Activated CD8-positive, alpha-beta memory T cell treated with anti-CD3 and anti-CD28 coated beads for 36 hours (primary cell): ENCODE data around the gene ZNF445. TPM values are rescaled to one million over a fixed set of nuclear protein-coding genes. Genes with fewer than 3 reads are reported as not detected.
"Not testable (repeated sequence)": the region's sequence is repeated elsewhere in the genome, so short reads cannot be mapped to it uniquely, and the experiment has no call there.

ENCODE experiments used
- CTCF ChIA-PET: fragments of 350-600 bp; sonication (Branson Sonifier 250); formaldehyde crosslinking; loops from one replicate; lab custom pipeline; 2021; ENCODE audit warnings: antibody characterized with exemption; lab: Charles Lee
- POLR2A ChIA-PET: fragments of 350-600 bp; sonication (Branson Sonifier 250); formaldehyde crosslinking; loops from one replicate; lab custom pipeline; 2021; ENCODE audit warnings: antibody characterized with exemption; lab: Charles Lee
- total RNA-seq, 2 experiments: library from RNA; stranded (reverse); gene quantifications; one replicate each; pipeline ENCODE4 v1.2.3, GENCODE V29; 2021

Gene ZNF445
- total RNA-seq, 2 experiments from 2014 or later: 14.1 to 14.4 TPM

DNA sequence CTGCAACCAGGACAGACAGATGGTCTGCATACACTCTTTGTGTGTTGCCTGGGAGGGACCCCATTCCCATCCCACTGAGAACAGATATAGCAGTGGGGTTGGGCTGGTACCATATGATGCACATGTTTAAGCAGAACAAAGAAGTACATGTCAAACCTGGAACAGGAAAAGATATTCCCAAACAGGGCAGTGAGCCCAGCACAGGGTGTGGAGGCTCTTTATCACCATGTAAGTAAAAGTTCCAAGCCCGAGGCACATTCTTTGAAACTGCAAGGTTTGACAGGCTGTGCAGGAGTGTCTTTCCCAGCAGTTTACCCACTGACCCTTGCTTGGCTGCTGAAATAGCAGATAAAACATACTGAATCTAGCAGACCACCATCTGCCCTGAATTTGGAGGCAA, 5.3 kb upstream of the ZNF445 start:
- ChIA-PET POLR2A (no interaction called here), CTCF (no interaction called here)

DNA sequence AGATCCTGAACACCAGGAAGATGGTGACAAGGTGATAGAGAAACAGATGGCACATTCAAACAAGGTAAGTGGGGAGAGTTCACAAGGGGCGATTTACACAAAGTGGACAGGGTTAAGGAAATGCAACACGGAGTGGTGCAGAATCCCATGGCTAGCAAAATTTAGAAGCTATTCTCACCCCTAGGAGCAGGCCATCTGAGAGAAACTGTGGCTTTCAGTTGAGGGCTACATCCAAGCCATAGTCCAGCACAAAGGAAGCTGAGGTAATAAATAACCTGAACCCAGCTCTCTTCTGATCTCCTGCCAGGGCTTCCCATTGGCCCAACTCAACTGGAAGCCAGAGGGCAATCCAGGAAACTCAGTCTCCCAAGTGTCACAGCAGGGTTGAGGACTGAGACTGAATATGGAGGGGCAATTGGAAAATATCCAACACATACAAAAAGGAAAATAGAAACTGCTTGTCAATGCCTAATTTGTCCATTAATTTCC, 1.2 kb upstream of the ZNF445 start:
- ChIA-PET CTCF (interaction anchor here (1.3 kb wide), 1 partner anchor 22 kb away, joined by 3 read pairs; no protein-coding TSS in a partner anchor), POLR2A (interaction anchor here (1.1 kb wide), 1 partner anchor 32 kb away, joined by 3 read pairs; no protein-coding TSS in a partner anchor)

- POLR2A ChIA-PET: interaction anchor here (1.1 kb wide), 1 partner anchor 32 kb away, joined by 3 read pairs; no protein-coding TSS in a partner anchor
- CTCF ChIA-PET: interaction anchor here (0.9 to 1.3 kb wide), 3 partner anchors 21 to 140 kb away, joined by 3 to 4 read pairs (median 3); partner anchors contain the start of gene TCAIM
These were observed 592 bp upstream of the ZNF445 start for GRCh38 chr3:44478055-44478468.

DNA sequence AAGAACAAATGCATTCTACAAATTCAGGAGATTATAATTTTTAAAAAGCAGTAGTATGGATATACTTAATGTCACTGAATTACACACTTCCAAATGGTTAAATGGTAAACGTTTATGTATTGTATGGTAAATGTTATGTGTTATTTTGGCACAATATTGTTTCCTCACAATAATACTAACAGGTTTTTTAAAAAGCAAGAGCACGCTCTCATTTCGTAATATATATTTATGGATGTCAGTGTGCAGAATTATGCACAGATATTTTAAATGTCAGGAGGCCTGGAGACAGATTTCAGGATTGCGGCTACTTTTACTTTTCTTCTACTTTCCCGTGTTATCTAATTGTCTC, 533 bp downstream of the ZNF445 start:
- ChIA-PET POLR2A (interaction anchor here (0.5 kb wide), 1 partner anchor 133 kb away, joined by 4 read pairs; no protein-coding TSS in a partner anchor), CTCF (no interaction called here)

GRCh38 chr3:44476181-44476611, 1.3 kb downstream of the ZNF445 start:
- ChIA-PET CTCF (no interaction called here), POLR2A (no interaction called here)

- CTCF ChIA-PET, POLR2A ChIA-PET: not testable (repeated sequence)
These were observed 2.6 kb downstream of the ZNF445 start for GRCh38 chr3:44474886-44475285.

GRCh38 chr3:44470430-44470829, 7.0 kb downstream of the ZNF445 start:
- ChIA-PET CTCF (no interaction called here), POLR2A (no interaction called here)

DNA sequence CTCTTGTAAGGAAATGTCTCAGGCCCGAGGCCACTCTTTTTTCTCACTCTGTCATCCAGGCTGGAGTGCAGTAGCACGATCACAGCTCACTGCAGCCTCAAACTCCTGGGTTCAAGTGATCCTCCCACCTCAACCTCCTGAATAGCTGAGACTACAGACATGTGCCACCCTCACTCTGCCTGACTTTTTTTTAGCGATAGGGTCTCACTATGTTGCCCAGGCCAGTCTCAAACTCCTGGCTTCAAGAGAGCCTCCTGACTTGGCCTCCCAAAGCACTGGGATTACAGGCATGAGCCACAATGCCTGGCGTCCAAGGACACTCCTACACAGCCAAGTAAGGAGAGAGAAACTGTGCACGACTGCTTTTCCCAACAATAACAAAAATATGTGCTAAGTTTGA, 7.6 kb downstream of the ZNF445 start:
- ChIA-PET POLR2A (no interaction called here), CTCF (no interaction called here)

GRCh38 chr3:44468572-44469520, 8.6 kb downstream of the ZNF445 start:
- POLR2A ChIA-PET: no interaction called here
- CTCF ChIA-PET: interaction anchor here (0.7 kb wide), 1 partner anchor 29 kb away, joined by 3 read pairs; no protein-coding TSS in a partner anchor

- POLR2A ChIA-PET: not testable (repeated sequence)
- CTCF ChIA-PET: interaction anchor here (0.7 kb wide), 1 partner anchor 29 kb away, joined by 3 read pairs; no protein-coding TSS in a partner anchor
These were observed 9.4 kb downstream of the ZNF445 start for GRCh38 chr3:44468099-44468537.

DNA sequence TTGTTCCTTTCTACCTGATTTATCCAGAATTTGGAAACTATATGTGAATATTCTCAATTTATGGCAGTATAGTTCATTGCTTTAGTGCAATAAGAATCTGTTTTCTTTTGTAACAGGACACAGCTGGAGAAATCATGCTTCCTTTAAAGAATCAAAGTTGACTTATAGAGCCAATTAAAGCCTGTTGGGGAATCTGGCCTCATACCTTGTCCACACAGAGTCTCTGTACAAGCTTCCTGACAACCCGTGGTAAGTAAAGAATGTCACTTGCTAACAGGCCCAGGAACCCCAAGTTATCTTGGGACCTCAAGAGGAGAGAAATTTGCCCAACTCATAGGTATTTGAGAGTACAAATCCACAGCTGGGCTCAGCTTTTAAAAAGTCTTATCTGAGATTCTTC, 10.2 kb downstream of the ZNF445 start:
- POLR2A ChIA-PET: no interaction called here
- CTCF ChIA-PET: no interaction called here

DNA sequence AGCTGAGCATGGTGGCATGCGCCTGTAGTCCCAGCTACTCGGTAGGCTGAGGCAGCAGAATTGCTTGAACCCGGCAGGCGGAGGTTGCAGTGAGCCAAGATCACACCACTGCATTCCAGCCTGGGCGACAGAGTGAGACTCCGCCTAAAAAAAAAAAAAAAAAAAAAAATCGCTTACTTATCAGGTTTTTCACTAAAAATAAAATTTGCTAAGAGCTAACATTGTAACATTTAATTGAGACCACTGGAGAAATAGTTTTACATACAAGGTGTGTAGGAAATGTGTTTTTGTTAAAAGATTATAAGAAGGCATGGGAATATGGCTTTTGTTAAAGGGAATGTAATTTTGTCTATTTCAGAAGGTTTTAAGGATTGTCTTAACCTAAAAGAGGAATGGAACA, 12.6 kb downstream of the ZNF445 start:
- POLR2A ChIA-PET, CTCF ChIA-PET: not testable (repeated sequence)

- POLR2A ChIA-PET: no interaction called here
- CTCF ChIA-PET: no interaction called here
These were observed 13.0 kb downstream of the ZNF445 start for GRCh38 chr3:44464509-44464908.

DNA sequence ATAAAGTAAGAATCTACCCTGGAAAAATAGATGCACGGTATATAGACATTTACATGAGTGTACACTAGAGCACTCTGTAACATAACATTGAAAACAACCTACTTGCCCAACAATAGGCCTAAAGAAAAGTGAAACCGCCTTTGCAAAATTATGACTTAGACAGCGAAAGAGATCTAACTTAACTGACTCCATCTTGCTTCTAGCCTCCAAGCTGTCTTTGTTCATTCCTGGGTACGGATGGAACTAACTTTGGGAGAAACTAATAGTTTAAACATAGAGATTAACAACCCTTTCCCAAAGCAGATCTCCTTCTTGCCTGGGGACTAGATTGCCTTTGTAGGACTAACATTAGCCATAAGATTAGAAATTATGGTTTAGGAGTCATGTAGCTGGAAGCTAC, 17.4 kb downstream of the ZNF445 start:
- POLR2A ChIA-PET, CTCF ChIA-PET: not testable (repeated sequence)

DNA sequence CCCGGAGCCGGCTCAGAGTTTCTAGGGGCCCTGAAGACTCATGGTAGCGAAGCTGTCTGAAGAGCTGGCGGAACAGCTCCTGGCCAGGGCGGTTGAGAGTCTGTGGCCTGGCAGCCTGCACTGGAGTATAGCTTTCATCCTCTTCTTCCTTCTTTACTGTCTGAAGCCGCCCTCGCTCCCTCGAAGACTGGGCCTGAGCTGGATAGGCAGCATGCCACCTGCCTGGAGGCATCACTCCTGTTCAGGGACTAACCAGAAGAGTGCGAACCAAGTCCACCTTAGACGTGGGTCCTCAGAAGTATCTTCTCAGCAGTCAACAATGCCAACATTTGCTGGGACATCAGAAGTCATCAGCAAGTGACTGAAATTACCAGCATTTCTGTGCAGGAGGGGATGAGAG, 22.2 kb downstream of the ZNF445 start:
- ChIA-PET CTCF (no interaction called here), POLR2A (no interaction called here)

DNA sequence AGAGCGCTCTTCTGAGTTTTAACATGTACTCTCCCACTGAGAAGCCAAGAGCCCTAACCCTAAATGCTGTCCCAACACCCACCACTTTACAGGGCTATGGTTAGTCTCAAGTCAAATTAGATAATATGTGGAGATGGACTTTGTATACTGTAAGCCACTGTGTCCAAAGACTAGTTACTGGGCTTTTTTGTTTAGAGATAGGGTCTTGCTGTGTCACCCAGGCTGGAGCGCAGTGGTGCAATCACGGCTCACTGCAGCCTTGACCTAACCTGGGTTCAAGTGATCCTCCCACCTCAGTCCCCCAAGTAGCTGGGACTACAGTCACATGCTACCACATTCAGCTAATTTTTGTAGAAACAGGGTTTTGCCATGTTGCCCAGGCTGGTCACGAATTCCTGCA, 23.2 kb downstream of the ZNF445 start:
- CTCF ChIA-PET: no interaction called here

GRCh38 chr3:44451441-44451840, 26.0 kb downstream of the ZNF445 start:
- CTCF ChIA-PET: no interaction called here

More for the DNA sequence above, 23.2 kb downstream of the ZNF445 start:
- POLR2A ChIA-PET: no interaction called here

GRCh38 chr3:44446929-44447328, 30.5 kb downstream of the ZNF445 start:
- CTCF ChIA-PET: no interaction called here

More at GRCh38 chr3:44451441-44451840, 26.0 kb downstream of the ZNF445 start:
- POLR2A ChIA-PET: no interaction called here

GRCh38 chr3:44445786-44446185, 31.7 kb downstream of the ZNF445 start:
- POLR2A ChIA-PET: no interaction called here
- CTCF ChIA-PET: no interaction called here

More at GRCh38 chr3:44446929-44447328, 30.5 kb downstream of the ZNF445 start:
- POLR2A ChIA-PET: no interaction called here
